Measurements from ENCODE around the gene ZNF48.

DNA sequence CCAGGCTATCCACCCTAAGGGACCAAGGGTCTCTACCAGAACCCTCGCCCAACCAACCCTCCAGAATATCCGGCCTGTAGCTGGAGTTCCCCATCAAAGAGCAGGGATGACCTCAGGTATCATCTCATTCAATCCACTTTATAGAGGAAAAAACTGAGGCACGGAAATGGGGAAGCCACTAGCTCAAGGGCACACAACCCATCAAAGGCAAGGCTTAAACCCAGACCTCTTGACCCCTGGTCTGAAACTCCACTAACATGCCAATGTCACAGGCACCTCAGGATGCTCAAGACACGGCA, 26.5 kb upstream of the ZNF48 start:
- TF ChIP-seq, protein P1, sequence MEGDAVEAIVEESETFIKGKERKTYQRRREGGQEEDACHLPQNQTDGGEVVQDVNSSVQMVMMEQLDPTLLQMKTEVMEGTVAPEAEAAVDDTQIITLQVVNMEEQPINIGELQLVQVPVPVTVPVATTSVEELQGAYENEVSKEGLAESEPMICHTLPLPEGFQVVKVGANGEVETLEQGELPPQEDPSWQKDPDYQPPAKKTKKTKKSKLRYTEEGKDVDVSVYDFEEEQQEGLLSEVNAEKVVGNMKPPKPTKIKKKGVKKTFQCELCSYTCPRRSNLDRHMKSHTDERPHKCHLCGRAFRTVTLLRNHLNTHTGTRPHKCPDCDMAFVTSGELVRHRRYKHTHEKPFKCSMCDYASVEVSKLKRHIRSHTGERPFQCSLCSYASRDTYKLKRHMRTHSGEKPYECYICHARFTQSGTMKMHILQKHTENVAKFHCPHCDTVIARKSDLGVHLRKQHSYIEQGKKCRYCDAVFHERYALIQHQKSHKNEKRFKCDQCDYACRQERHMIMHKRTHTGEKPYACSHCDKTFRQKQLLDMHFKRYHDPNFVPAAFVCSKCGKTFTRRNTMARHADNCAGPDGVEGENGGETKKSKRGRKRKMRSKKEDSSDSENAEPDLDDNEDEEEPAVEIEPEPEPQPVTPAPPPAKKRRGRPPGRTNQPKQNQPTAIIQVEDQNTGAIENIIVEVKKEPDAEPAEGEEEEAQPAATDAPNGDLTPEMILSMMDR (IDR thresholded peaks at IDR 0.05) = no peak
- no peak for TF ChIP-seq POLR2A (IDR thresholded peaks at IDR 0.05)

All from esophagus squamous epithelium (tissue), 4 donors.